H1 (cell line): ENCODE results near the gene PTPRG. TPM values are rescaled to one million over a fixed set of nuclear protein-coding genes. Genes with fewer than 3 reads are reported as not detected.
A peak's percentile ranks its signal among the peaks of the same experiment; 100 is the strongest.

Experiments used
- CTCF ChIA-PET: fragments of 300-600 bp; sonication (Branson Sonifier 250); formaldehyde crosslinking; loops from one replicate; lab custom pipeline; 2021; ENCODE audit not compliant: partially characterized antibody; lab: Charles Lee
- POLR2A ChIA-PET: fragments of 300-600 bp; sonication (Branson Sonifier 250); formaldehyde crosslinking; loops from one replicate; lab custom pipeline; 2021; ENCODE audit warnings: inconsistent platforms; ENCODE audit not compliant: partially characterized antibody; lab: Charles Lee
- DNase-seq, 2 experiments: peaks; one replicate each; pipeline versions ENCODE4 v3.0.0 to v3.0.0-alpha.2; 2010 to 2022; ENCODE audit warnings: low spot score in 2 of 2, low read depth in 1 of 2, mixed read lengths in 1 of 2
- FAIRE-seq: peaks from 2 replicates; lab custom pipeline; 2011; peaks lifted over from hg19 to GRCh38; lab: Jason Lieb, UNC
- H2AFZ ChIP-seq: 2 replicates; pipeline ENCODE4 v1.8.1; 2012; ENCODE audit warnings: low read length, inconsistent platforms
- H2AK5ac ChIP-seq: 2 replicates; pipeline ENCODE4 v1.6.1; 2013; ENCODE audit warnings: low read depth, low read length
- H2BK120ac ChIP-seq: replicated peaks from 2 replicates; pipeline ENCODE3; 2013; ENCODE audit warnings: low read depth, low read length, inconsistent platforms
- H2BK12ac ChIP-seq: 2 replicates; pipeline ENCODE4 v1.6.1; 2013; ENCODE audit warnings: low read depth, low read length
- H2BK15ac ChIP-seq: 2 replicates; pipeline ENCODE4 v1.6.1; 2013; ENCODE audit warnings: low read length
- H2BK20ac ChIP-seq: 2 replicates; pipeline ENCODE4 v1.6.1; 2013; ENCODE audit warnings: low read length
- H2BK5ac ChIP-seq: 2 replicates; pipeline ENCODE4 v1.6.1; 2013; ENCODE audit warnings: low read depth, low read length
- H3K14ac ChIP-seq: 2 replicates; pipeline ENCODE4 v1.6.1; 2013; ENCODE audit warnings: inconsistent platforms; ENCODE audit not compliant: insufficient read length
- H3K18ac ChIP-seq: 2 replicates; pipeline ENCODE4 v1.6.1; 2013; ENCODE audit warnings: low read length; ENCODE audit errors: extremely low read depth
- H3K23ac ChIP-seq: 2 replicates; pipeline ENCODE4 v1.6.1; 2013; ENCODE audit warnings: inconsistent platforms; ENCODE audit not compliant: insufficient read length
- H3K23me2 ChIP-seq: 2 replicates; pipeline ENCODE4 v1.6.1; 2013; ENCODE audit warnings: low read depth, low read length
- H3K27ac ChIP-seq: 2 replicates; pipeline ENCODE4 v1.6.1; 2011; ENCODE audit warnings: low read depth, low read length, inconsistent platforms
- H3K27me3 ChIP-seq, 4 experiments: replicated peaks in 1 of 4; 1 replicate in 1 of 4; 2 replicates in 3 of 4; pipeline versions ENCODE4 v1.6.1 to v1.8.1; 2011 to 2013; ENCODE audit warnings: low read length in 3 of 4, mild to moderate bottlenecking in 3 of 4, inconsistent platforms in 2 of 4, mixed read lengths in 2 of 4, moderate library complexity in 1 of 4; ENCODE audit not compliant: control insufficient read depth in 3 of 4, insufficient read depth in 3 of 4; ENCODE audit errors: extremely low read depth in 1 of 4
- H3K36me3 ChIP-seq, 4 experiments: 2 replicates each; pipeline versions ENCODE4 v1.6.1 to v1.8.1; 2011 to 2013; ENCODE audit warnings: mild to moderate bottlenecking in 4 of 4, low read length in 3 of 4, moderate library complexity in 2 of 4, control low read depth in 1 of 4, inconsistent platforms in 1 of 4; ENCODE audit not compliant: insufficient read depth in 4 of 4, control insufficient read depth in 2 of 4
- H3K4ac ChIP-seq: replicated peaks from 2 replicates; pipeline ENCODE3; 2013; ENCODE audit warnings: low read length, low read depth, mixed read lengths, inconsistent platforms; ENCODE audit not compliant: insufficient read length
- H3K4me1 ChIP-seq, 4 experiments: replicated peaks in 1 of 4; 1 replicate in 1 of 4; 2 replicates in 3 of 4; pipeline versions ENCODE4 v1.6.1 to v1.8.1; 2011 to 2013; ENCODE audit warnings: low read length in 3 of 4, inconsistent platforms in 2 of 4, mixed read lengths in 1 of 4; ENCODE audit not compliant: insufficient read depth in 4 of 4, control insufficient read depth in 3 of 4
- H3K4me2 ChIP-seq, 2 experiments: 2 replicates each; pipeline versions ENCODE4 v1.6.1 to v1.8.1; 2011 to 2013; ENCODE audit warnings: low read depth in 2 of 2, low read length in 2 of 2, control low read depth in 1 of 2, inconsistent platforms in 1 of 2, mild to moderate bottlenecking in 1 of 2; ENCODE audit not compliant: insufficient read depth in 1 of 2
- H3K4me3 ChIP-seq, 4 experiments: fragments of 200-600, 300-600 bp in 1 of 4; sonication (generic), shearing (Covaris generic), sonication (Bioruptor Twin) in 1 of 4; 2 replicates each; pipeline versions ENCODE4 v1.5.1 to v1.8.1; 2011 to 2016; ENCODE audit warnings: low read length in 4 of 4, low read depth in 3 of 4, control low read depth in 2 of 4, inconsistent platforms in 2 of 4, mild to moderate bottlenecking in 2 of 4, mixed read lengths in 1 of 4, moderate library complexity in 1 of 4; ENCODE audit not compliant: insufficient read depth in 2 of 4; ENCODE audit errors: extremely low read depth in 1 of 4
- H3K56ac ChIP-seq: replicated peaks from 2 replicates; pipeline ENCODE3; 2013; ENCODE audit warnings: low read depth, mild to moderate bottlenecking, mixed read lengths, low read length, inconsistent platforms; ENCODE audit not compliant: insufficient read length
- H3K79me1 ChIP-seq: 2 replicates; pipeline ENCODE4 v1.6.1; 2013; ENCODE audit warnings: low read depth, low read length, control low read depth
- H3K79me2 ChIP-seq, 2 experiments: 2 replicates each; pipeline versions ENCODE4 v1.6.1 to v1.8.1; 2012 to 2013; ENCODE audit warnings: low read length in 2 of 2, mild to moderate bottlenecking in 2 of 2, inconsistent platforms in 1 of 2; ENCODE audit not compliant: insufficient read depth in 2 of 2, control insufficient read depth in 1 of 2
- H3K9ac ChIP-seq, 4 experiments: replicated peaks in 1 of 4; 1 replicate in 1 of 4; 2 replicates in 3 of 4; pipeline versions ENCODE4 v1.6.1 to v1.8.1; 2011 to 2013; ENCODE audit warnings: low read depth in 3 of 4, low read length in 3 of 4, control low read depth in 2 of 4, mild to moderate bottlenecking in 2 of 4, moderate library complexity in 2 of 4, inconsistent platforms in 1 of 4; ENCODE audit errors: extremely low read depth in 1 of 4
- H3K9me3 ChIP-seq, 2 experiments: 2 replicates each; pipeline versions ENCODE4 v1.6.1 to v1.8.1; 2012 to 2013; ENCODE audit warnings: mild to moderate bottlenecking in 2 of 2, moderate library complexity in 2 of 2, control low read depth in 1 of 2, inconsistent platforms in 1 of 2, low read depth in 1 of 2, low read length in 1 of 2, mixed read lengths in 1 of 2; ENCODE audit not compliant: insufficient read depth in 2 of 2
- H4K20me1 ChIP-seq, 2 experiments: replicated peaks in 1 of 2; 2 replicates each; pipeline versions ENCODE3 to v1.8.1; 2011 to 2013; ENCODE audit warnings: inconsistent platforms in 2 of 2, low read length in 2 of 2, mild to moderate bottlenecking in 1 of 2; ENCODE audit not compliant: insufficient read depth in 2 of 2, control insufficient read depth in 1 of 2
- H4K5ac ChIP-seq: 2 replicates; pipeline ENCODE4 v1.6.1; 2013; ENCODE audit warnings: low read length, low read depth, mixed read lengths, inconsistent platforms; ENCODE audit not compliant: insufficient read length
- H4K8ac ChIP-seq: 2 replicates; pipeline ENCODE4 v1.8.0; 2013; ENCODE audit warnings: mild to moderate bottlenecking, moderate library complexity, low read length, inconsistent platforms; ENCODE audit not compliant: insufficient read depth; ENCODE audit errors: extremely low read depth
- H4K91ac ChIP-seq: replicated peaks from 2 replicates; pipeline ENCODE3; 2013; ENCODE audit warnings: low read length, mixed read lengths, inconsistent platforms; ENCODE audit not compliant: insufficient read length
- JUN ChIP-seq: IDR thresholded peaks from 2 replicates; pipeline ENCODE4 v1.6.1; 2011; ENCODE audit warnings: low read depth, mild to moderate bottlenecking, improper control_type of control experiment, low read length
- KDM1A ChIP-seq: fragments of 200-600, 300-600 bp; sonication (generic); IDR thresholded peaks from 2 replicates; pipeline ENCODE4 v1.7.1; 2016; ENCODE audit warnings: mild to moderate bottlenecking, low read length, borderline replicate concordance
- KDM4A ChIP-seq: IDR thresholded peaks from one replicate; pipeline ENCODE4 v1.7.1; 2012; ENCODE audit warnings: low read depth, mild to moderate bottlenecking, moderate library complexity, low read length, inconsistent platforms; ENCODE audit not compliant: severe bottlenecking
- WGBS, 2 experiments: shearing (Covaris generic) in 1 of 2; methylation state at CpG; one replicate each; pipeline versions ENCODE4 v1.1.6 to v1.1.7; 2013 to 2015; ENCODE audit warnings: low lambda C conversion rate in 2 of 2, mixed read lengths in 2 of 2, inconsistent platforms in 1 of 2, low coverage in 1 of 2, missing lambda C conversion rate in 1 of 2; ENCODE audit not compliant: insufficient replicate concordance in 2 of 2, insufficient coverage in 1 of 2, insufficient read length in 1 of 2; ENCODE audit errors: extremely low coverage in 1 of 2, missing lambda C conversion rate in 1 of 2; 5-methylcytosine and 5-hydroxymethylcytosine counted together
- polyA plus RNA-seq, 7 experiments: library from polyadenylated mRNA; depleted of rRNA in 3 of 7; stranded (reverse) in 5 of 7; unstranded in 2 of 7; fragments of >200 nt in 5 of 7; fragments of 200-250 nt in 2 of 7; gene quantifications; 1 replicate in 5 of 7; 2 replicates in 1 of 7; 4 replicates in 1 of 7; pipeline versions ENCODE4 v1.2.1 to v1.2.3, GENCODE V29; 2011 to 2013; ENCODE audit warnings: missing spikeins in 2 of 7, mixed read lengths in 2 of 7
- total RNA-seq: library from RNA; stranded (reverse); fragmentation: NEBNext Ultra II Directional; extraction: Animal tissue kit (Norgen Biotek cat#: 25700); gene quantifications from 2 replicates; pipeline ENCODE4 v1.2.1, GENCODE V29; 2021

PTPRG gene
- total and polyA plus RNA-seq, 2 of the 8 experiments (the other 6 are each of a cell fraction or from before 2014, with no cell fraction given): 23.3 to 96.2 TPM

DNA sequence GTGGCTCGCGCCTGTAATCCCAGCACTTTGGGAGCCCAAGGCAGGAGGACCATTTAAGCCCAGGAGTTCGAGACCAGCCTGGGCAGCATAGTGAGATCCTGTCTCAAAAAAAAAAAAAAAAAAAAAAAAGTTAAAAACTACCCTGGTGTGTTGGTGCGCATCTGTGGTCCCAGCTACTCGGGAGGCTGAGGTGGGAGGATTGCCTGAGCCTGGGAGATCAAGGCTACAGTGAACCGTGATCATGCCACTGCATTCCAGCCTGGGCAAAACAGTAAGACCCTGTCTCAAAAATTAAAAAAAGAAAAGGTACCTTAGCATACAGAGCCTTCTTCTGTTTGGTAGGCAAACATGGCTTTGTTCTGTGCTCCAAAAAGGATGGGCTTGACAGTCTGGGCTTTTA is 57.5 kb downstream of the PTPRG start:
- Histone ChIP-seq H3K79me1 (peaks cover 16% of the 10 kb centered on the region; the same call in 1 of the 2 replicates), H3K4me2 (no peak overlapping the region), H3K56ac (no peak overlapping the region), H3K27ac (no peak overlapping the region), H4K91ac (no peak overlapping the region), H3K9ac (no peak overlapping the region), H3K9me3 (no peaks in the 10 kb centered on the region), H3K27me3 (no peaks in the 10 kb centered on the region), H2BK20ac (no peak overlapping the region), H4K20me1 (peaks cover 9 to 15% of the 10 kb centered on the region in 2 experiments), H3K36me3 (peaks cover 0 to 12% (median 3%) of the 10 kb centered on the region in 4 experiments; a peak in 4 of 8 replicates), H3K18ac (no peak overlapping the region), H2BK5ac (no peak overlapping the region), H3K4me3 (no peak overlapping the region), H4K8ac (no peak overlapping the region), H3K23me2 (no peaks in the 10 kb centered on the region), H3K14ac (no peak overlapping the region), H3K79me2 (peaks cover 24 to 98% of the 10 kb centered on the region in 2 experiments), H2BK120ac (no peak overlapping the region), H2BK12ac (no peak overlapping the region), H3K4me1 (peaks cover 0 to 5% (median 3%) of the 10 kb centered on the region in 4 experiments; a peak in 3 of 7 replicates), H2AK5ac (no peak overlapping the region), H3K4ac (no peak overlapping the region), H2AFZ (no peak overlapping the region), H4K5ac (no peak overlapping the region), H2BK15ac (no peak overlapping the region), H3K23ac (no peak overlapping the region)
- DNase-seq (no peak), FAIRE-seq (no peak)
- no peak for TF ChIP-seq KDM4A
- TF ChIP-seq KDM1A: 0 out of 2 replicates have a peak, but pooled peaks have one; percentile 20
- TF ChIP-seq JUN: no peak
- ChIA-PET CTCF (interaction anchor here (1.2 kb wide), 1 partner anchor 33 kb away, joined by 3 read pairs; no protein-coding TSS in a partner anchor), POLR2A (interaction anchor here (0.7 to 2.3 kb wide), 3 partner anchors 9 to 19 kb away, joined by 3 to 9 read pairs (median 4); no protein-coding TSS in a partner anchor)
- WGBS, 2 experiments: 89% methylated on average over 5 of the region's 6 CpGs; no CpG with 5 or more reads in 1 of the 2 experiments
